ENCODE measurements around the gene UTS2.

The UTS2 gene, protein sequence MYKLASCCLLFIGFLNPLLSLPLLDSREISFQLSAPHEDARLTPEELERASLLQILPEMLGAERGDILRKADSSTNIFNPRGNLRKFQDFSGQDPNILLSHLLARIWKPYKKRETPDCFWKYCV

DNA sequence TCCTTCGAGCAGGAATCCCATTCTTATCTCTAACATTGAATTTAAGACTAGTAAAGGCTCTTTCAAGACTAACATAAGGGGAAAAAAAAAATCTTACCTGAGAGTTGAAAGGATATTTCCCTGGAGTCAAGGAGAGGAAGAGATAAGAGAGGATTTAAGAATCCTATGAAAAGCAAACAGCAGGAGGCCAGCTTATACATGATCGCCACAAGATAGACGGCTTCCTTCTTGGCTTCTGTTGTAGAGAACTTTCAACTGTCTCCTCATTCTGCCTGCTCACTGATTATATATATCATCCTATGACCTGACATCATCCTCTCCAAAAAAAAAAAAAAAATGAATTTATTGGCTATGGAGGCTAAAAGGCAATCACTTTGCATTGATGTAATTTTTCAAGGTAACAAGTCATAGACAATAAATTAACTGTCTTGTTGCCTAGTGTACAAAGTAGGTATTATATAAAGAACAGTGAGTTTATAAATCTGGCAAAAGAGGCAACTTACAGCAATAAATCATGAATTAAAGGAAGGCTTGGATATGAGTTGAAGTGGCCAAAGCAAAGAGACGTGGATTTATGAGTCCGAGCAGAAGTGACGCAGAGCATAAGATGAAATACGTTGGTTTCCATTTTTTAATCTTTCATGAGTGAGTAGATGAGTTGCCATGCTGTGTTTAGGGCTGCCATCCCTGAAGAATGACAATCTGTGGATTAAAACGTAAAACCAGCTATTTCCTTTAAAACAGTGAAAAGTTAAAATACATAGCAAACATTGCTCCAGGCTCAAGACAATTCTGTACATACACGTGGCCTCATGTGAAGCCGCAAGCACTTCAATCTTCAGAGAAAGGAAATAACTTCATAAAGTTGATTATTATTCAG is at the start of gene UTS2:
Gene UTS2 (minus strand): TSS at position 262 of the 880 bp plus-strand sequence. CDS start 62 bp downstream, at position 200.
- DNase-seq, result no peak

DNA sequence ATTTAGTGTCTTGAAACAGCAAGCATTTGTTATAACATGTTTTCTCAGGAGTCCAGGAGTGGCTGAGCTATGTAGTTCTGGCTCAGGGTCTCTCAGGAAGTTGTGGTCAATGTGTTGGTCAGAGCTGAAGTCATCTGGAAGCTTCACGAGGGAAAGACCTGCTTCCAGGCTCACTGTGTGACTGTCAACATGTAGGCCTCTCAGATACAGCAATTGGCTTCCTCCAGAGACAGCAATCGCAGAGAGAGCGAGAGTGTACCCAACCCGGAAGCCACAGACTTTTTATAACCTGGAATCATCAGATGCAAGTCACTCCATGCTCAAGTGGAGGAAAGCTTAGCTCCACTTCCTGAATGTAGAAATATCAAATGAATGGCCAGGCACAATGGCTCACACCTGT is 46.9 kb upstream of the UTS2 start:
- DNase-seq, result no peak

DNA sequence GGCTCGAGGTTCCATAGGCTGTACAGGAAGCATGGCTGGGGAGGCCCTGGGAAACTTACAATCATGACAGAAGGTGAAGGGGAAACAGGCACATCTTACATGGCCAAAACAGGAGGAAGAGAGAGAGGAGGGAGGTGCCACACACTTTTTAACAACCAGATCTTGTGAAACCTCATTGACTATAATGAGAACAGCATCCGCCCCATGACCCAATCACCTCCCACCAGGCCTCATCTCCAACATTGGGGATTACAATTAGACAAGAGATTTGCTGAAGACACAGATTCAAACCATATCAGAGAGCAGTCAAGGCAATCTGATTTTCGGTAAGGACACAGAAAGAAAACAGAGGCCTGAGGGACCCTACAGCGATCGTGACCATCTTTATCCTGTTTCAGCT is 46.1 kb upstream of the UTS2 start:
- DNase-seq, result no peak

- DNase-seq, result no peak
These were observed 44.1 kb upstream of the UTS2 start for GRCh38 chr1:7896994-7897393.

- no peak for DNase-seq
These were observed 40.8 kb upstream of the UTS2 start for GRCh38 chr1:7893529-7894180.

DNA sequence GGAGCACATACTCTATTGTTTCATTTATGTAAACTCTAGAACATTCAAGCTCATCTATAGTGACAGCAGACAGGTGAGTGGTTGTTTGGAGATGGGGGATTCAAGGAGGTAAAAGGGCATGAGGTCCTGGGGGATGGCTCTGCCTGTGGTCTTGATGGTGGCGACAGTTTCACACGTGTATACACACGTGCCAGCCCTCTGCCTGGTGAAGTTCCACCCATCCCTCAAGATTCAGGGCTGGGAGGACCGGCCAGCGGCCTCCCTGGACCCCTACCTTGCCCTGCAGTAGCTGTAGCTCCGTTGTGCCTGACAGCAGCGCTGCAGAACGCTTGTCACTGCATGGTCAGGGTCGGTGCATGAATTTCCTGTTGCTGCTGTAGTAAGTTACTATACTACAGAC is 38.9 kb upstream of the UTS2 start:
- no peak for DNase-seq

GRCh38 chr1:7890853-7891252 is 38.0 kb upstream of the UTS2 start:
- no peak for DNase-seq

DNA sequence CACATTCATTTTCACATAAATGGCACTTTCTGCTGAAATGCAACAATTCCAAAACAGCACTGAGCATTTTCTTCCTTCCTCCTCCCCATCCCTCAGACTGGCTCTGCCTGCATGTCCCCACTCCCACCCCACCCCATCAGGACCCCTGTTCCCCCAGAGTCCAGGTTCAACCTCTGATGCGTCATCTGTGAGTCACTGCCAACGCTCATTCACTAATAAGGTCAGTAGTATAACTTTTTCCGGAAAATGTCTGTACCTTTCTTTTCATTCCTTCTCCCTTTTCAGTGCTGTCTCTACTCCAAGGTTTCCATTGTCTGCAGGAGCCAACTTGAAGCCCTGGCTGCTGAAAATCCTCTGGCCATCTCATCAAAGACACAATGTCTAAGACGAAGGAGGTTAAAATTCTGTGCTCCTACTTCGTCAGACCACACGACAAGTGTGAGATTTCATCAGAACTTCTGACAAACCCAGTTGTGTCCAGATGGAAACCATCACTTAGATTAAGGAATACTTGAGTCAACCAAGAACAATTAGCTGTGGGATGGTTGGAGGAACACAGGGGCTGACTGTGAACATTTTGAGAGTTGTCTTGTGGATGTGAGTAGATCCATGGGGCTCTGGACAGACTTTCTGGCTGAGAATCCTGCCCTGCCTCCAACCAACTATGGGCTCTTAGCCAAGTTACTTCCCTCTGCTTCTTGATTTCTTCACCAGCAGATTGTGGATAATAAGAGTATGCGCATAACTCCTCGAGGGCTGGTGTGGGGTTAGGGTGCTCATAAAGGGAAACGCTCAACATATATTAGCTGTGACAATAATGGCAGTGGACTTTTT is 35.6 kb upstream of the UTS2 start:
- no peak for DNase-seq

- no peak for DNase-seq
These were observed 33.5 kb upstream of the UTS2 start for GRCh38 chr1:7886405-7886745.

- DNase-seq, result no peak
These were observed 32.9 kb upstream of the UTS2 start for GRCh38 chr1:7885513-7886404.

GRCh38 chr1:7884757-7885156 is 31.9 kb upstream of the UTS2 start:
- DNase-seq, result no peak

DNA sequence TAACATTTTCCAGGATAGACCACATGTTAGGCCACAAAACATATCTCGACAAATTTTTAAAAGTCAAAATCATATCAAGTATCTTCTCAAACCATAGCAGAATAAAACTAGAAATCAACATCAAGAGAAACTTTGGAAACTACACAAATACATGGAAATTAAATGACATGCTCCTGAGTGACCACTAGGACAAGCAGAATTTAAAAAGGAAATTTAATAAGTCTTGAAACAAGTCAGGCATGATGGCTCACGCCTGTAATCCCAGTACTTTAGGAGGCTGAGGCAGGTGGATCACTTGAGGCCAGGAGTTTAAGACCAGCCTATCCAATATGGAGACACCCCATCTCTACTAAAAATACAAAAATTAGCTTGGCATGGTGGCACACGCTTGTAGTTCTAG is 26.4 kb upstream of the UTS2 start:
- DNase-seq, result no peak

DNA sequence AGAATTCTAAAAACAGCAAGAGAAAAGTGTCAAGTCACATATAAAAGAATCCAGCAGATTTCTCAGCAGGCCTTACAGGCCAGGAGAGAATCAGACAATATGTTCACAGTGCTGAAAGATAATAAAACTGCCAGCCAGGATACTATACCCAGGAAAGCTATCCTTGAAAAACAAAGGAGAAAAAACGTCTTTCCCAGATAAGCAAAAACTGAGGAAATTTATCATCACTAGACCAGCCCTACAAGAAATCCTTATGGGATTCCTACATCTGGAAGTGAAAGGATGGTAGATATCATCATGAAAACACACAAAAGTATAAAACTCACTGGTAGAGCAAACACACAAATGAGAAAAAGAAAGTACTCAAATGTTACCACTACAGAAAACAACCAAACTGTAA is 25.2 kb upstream of the UTS2 start:
- DNase-seq, result no peak

GRCh38 chr1:7873801-7874795 is 21.2 kb upstream of the UTS2 start:
- no peak for DNase-seq

DNA sequence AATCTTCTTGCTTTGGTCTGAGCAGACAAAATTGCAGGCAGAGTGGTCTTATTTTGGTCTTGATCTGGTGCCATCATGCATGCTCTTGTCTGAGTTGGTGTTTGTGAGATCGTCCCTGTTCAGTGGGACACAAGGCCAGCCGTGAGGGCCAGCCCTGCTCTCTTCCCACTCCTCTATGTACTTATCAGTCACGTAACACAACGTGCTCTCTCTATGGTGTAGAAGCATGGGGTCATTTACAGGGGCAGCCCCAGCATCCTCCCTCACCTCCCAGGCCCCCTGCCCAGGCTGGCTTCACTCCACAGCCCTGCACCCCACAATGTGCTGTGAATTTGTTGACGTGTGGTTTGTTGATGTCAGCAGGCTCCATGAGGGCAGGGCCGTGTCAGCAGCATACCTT is 18.3 kb upstream of the UTS2 start:
- DNase-seq, result no peak

DNA sequence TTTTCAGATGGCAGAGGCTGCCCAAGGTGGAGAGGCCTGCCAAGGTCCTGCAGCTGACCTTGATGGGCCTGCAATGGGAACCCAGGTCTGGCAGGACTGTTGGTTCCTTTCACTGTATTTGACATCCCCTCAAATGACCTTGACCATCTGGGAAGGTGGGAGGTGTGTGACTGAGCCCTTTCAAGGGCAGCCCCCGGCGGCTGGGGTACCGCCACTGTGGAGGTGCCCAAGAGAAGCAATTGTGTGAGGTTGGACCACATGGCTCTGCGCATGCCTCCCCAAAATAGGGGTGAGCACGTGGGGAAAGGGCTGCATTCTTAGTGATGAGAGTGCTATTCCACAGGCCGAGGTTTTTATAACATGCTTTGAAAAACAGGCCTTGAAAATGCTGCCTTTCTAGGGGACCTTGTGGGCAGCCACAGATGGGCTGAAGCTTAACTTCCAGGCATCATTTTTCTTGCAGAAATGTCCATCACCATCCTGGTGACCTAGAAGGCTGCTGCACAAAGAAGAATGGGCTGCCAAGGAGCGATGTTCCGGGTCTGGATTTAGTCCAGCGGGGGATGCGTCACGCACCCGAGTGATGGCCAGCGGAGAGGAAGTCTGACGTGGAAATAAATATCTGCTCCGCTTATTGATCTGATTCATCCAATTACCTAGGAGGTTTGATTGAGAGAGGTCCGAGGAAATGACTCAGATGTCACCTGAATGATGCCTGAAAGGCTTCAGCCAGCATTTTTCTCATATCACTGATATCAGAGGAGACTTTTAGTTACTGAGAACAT is 16.5 kb upstream of the UTS2 start:
- DNase-seq, result no peak

DNA sequence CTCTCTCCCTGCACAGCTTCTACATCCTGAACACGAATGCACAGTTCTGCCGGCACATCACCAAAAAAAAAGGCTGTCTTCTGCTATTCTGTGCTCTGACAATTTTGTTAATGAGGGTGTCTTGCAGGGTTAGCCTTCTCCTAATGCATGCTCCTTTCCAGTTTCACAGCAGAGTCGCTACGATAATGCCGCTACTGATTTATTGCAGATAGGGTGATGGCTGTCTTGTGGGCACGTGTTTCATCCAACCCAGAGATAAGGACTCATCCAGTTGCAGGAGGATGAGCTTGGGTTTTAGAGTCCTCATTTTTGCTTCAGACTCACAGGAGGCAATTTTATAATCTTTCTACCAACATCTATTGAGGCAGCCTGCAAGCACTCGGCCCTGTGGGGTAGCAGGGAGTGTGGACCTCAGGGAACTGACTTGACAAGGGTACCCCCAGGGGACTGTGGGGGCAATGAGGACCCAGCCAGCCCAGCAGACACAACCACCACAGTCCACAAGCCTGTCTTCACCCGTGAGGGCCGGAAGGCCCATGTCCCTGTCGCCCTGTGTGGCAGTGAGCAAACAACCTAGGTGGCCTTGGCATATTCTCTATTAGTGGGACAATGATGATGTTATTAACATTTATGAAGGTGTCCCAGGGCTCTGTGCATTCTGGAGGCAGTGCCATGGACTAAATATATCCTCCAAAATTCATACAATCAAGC is 15.4 kb upstream of the UTS2 start:
- no peak for DNase-seq

DNA sequence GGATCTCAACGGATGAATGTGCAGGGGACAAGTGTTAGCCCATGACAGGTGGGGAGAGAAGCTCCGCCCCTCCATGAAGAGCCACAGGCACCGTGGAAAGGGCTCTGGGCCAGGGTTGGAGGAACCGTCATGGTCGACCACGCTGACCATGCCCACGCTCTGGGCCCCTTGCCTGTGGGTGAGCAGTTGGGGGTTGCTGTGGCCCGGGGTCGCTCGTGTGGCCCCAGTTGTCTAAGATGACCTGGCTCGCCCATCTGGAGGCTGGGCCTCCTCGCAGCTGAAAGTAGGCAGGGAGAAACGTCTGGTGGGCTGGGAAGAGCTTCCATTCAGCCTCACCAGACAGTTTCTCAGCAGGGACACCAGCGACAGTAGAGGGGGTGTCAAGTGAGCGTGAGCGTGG is 13.1 kb upstream of the UTS2 start:
- no peak for DNase-seq

DNA sequence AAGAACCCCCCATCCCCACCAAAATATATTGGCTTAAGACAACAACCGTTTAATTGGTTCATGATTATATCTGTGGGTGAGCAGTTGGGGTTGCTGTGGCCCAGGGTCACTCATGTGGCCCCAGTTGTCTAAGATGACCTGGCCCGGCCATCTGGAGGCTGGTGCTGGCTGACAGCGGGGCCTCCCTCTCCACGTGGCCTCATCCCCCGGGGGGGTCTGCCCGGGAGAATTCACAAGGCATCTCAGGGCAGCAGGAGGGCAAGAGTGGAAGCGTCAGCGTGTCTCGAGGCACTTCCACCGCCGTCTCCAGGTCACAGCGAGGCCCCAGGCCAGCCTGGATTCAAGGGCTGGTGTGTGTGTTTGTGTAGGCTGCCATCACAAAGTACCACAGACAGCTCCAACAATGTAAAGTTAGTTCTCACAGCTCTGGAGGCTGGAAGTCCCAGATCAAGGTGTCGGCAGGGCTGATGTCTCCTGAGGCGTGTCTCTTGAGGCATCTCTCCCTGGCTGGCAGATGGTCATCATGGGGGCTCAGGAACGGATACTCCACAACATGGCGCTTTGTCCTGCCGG is 11.0 kb upstream of the UTS2 start:
- DNase-seq, result no peak

All from activated CD4-positive, CD25-positive, alpha-beta regulatory T cell (primary cell).